Measurements from ENCODE around the gene TMEM190.
"Not testable (repeated sequence)": the region's sequence is repeated elsewhere in the genome, so short reads cannot be mapped to it uniquely, and the experiment has no call there.

GRCh38 chr19:55329791-55330190 lies 46.8 kb upstream of the TMEM190 start:
- TF ChIP-seq, protein P1, sequence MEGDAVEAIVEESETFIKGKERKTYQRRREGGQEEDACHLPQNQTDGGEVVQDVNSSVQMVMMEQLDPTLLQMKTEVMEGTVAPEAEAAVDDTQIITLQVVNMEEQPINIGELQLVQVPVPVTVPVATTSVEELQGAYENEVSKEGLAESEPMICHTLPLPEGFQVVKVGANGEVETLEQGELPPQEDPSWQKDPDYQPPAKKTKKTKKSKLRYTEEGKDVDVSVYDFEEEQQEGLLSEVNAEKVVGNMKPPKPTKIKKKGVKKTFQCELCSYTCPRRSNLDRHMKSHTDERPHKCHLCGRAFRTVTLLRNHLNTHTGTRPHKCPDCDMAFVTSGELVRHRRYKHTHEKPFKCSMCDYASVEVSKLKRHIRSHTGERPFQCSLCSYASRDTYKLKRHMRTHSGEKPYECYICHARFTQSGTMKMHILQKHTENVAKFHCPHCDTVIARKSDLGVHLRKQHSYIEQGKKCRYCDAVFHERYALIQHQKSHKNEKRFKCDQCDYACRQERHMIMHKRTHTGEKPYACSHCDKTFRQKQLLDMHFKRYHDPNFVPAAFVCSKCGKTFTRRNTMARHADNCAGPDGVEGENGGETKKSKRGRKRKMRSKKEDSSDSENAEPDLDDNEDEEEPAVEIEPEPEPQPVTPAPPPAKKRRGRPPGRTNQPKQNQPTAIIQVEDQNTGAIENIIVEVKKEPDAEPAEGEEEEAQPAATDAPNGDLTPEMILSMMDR (IDR thresholded peaks at IDR 0.05; ENCODE audit: insufficient read depth, low read depth, low read length): not testable (repeated sequence)
- TF ChIP-seq EZH2 (IDR thresholded peaks at IDR 0.05; ENCODE audit: insufficient read depth, low read length): not testable (repeated sequence)

Measured in astrocyte (in vitro differentiated cells and primary cell).